OCI-LY7 (cell line): ENCODE measurements around the gene ZNF367. TPM values are rescaled to one million over a fixed set of nuclear protein-coding genes. Genes with fewer than 3 reads are reported as not detected.

Experiments
- BruUV-seq: library from RNA; stranded (reverse); fragments of 400-500 nt; replicated peaks from 2 replicates; lab custom pipeline; 2021; lab: Mats Ljungman, UMichigan
- CTCF ChIA-PET: fragments of 300-600 bp; sonication (Branson Sonifier 250); formaldehyde crosslinking; loops from one replicate; lab custom pipeline; 2022; ENCODE audit warnings: antibody characterized with exemption; ENCODE audit not compliant: unreplicated experiment; lab: Charles Lee
- POLR2A ChIA-PET: fragments of 300-600 bp; sonication (Branson Sonifier 250); formaldehyde crosslinking; loops from one replicate; lab custom pipeline; 2022; ENCODE audit warnings: antibody characterized with exemption; lab: Charles Lee
- DNase-seq: peaks from one replicate; pipeline ENCODE4 v3.0.0-alpha.2; 2015; ENCODE audit warnings: low spot score
- H2AFZ ChIP-seq: fragments of 200-600 bp; sonication (generic), shearing (Covaris generic); 2 replicates; pipeline ENCODE4 v1.6.1; 2014; ENCODE audit warnings: mild to moderate bottlenecking, antibody characterized with exemption, low read length, moderate library complexity
- H3K27ac ChIP-seq: fragments of 200-600 bp; sonication (generic); 2 replicates; pipeline ENCODE4 v1.5.1; 2014; ENCODE audit warnings: mixed run types, low read depth, mild to moderate bottlenecking, moderate library complexity, low read length, inconsistent platforms; ENCODE audit not compliant: poor library complexity, severe bottlenecking
- H3K36me3 ChIP-seq: fragments of 200-600 bp; sonication (generic); 2 replicates; pipeline ENCODE4 v1.6.1; 2014; ENCODE audit warnings: mild to moderate bottlenecking, antibody characterized with exemption, low read length, moderate library complexity, mixed read lengths; ENCODE audit not compliant: insufficient read depth
- H3K4me1 ChIP-seq: fragments of 200-600 bp; sonication (generic); 2 replicates; pipeline ENCODE4 v1.5.1; 2014; ENCODE audit warnings: mild to moderate bottlenecking, low read length; ENCODE audit not compliant: insufficient read depth, poor library complexity, severe bottlenecking
- H3K4me2 ChIP-seq: fragments of 200-600 bp; sonication (generic); 2 replicates; pipeline ENCODE4 v1.6.1; 2014; ENCODE audit warnings: mild to moderate bottlenecking, low read length
- H3K4me3 ChIP-seq: fragments of 200-600 bp; sonication (generic); 2 replicates; pipeline ENCODE4 v1.5.1; 2014; ENCODE audit warnings: mild to moderate bottlenecking, low read depth, low read length; ENCODE audit not compliant: poor library complexity, severe bottlenecking
- H3K79me2 ChIP-seq: fragments of 200-600 bp; sonication (generic); 2 replicates; pipeline ENCODE4 v1.6.1; 2016; ENCODE audit warnings: low read depth, mild to moderate bottlenecking, low read length, moderate library complexity, mixed read lengths; ENCODE audit not compliant: insufficient read depth
- H3K9me2 ChIP-seq: fragments of 200-600 bp; sonication (generic); 2 replicates; pipeline ENCODE4 v1.6.1; 2016; ENCODE audit warnings: mild to moderate bottlenecking, low read length, mixed read lengths; ENCODE audit not compliant: insufficient read depth
- H3K9me3 ChIP-seq: fragments of 200-600 bp; sonication (generic); 2 replicates; pipeline ENCODE4 v1.6.1; 2014; ENCODE audit warnings: mild to moderate bottlenecking, mixed run types, low read length, mixed read lengths
- H4K20me1 ChIP-seq: fragments of 200-600 bp; sonication (generic); 2 replicates; pipeline ENCODE4 v1.6.1; 2014; ENCODE audit warnings: mild to moderate bottlenecking, antibody characterized with exemption, low read length, moderate library complexity, mixed read lengths; ENCODE audit not compliant: insufficient read depth
- CTCF ChIP-seq: fragments of 200-600 bp; sonication (generic); conservative IDR thresholded peaks from 2 replicates; pipeline ENCODE4 v1.5.1; 2014; ENCODE audit warnings: mild to moderate bottlenecking, antibody characterized with exemption, low read length, moderate library complexity, mixed read lengths
- EZH2phosphoT487 ChIP-seq: fragments of 200-600 bp; sonication (generic); IDR thresholded peaks from 2 replicates; pipeline ENCODE4 v1.6.1; 2018; ENCODE audit warnings: low read depth, borderline replicate concordance, mild to moderate bottlenecking, mixed run types, antibody characterized with exemption, low read length, moderate library complexity, mixed read lengths
- intact Hi-C: fragments of 100-400 bp; cut with micrococcal nuclease; formaldehyde crosslinking; loops from one replicate; pipeline ENCODE4 v1.10.0; 2022; ENCODE audit not compliant: unreplicated experiment
- total RNA-seq, 2 experiments: library from RNA; depleted of rRNA in 1 of 2; stranded (reverse); fragments of >200 nt in 1 of 2; shearing (Covaris generic) in 1 of 2; gene quantifications; 2 replicates each; pipeline ENCODE4 v1.2.3, GENCODE V29; 2014 to 2022

ZNF367 gene
- total RNA-seq, 2 experiments from 2014 or later, result 24.6 to 35.1 TPM

- H3K79me2 ChIP-seq, result peaks cover 96% of the 10 kb centered on the region
- no peaks in the 10 kb centered on the region for H3K9me2 ChIP-seq
- H3K27ac ChIP-seq, result peak overlapping the region; percentile 55
- H3K36me3 ChIP-seq, result peaks cover 75% of the 10 kb centered on the region
- H3K9me3 ChIP-seq, result no peaks in the 10 kb centered on the region
- peak overlapping the region; percentile 34; the same call in 1 of the 2 replicates for H3K4me2 ChIP-seq
- POLR2A ChIA-PET, result interaction anchor here (0.7 to 2.1 kb wide), 2 partner anchors 10 to 13 kb away, joined by 3 to 8 read pairs; no protein-coding TSS in a partner anchor
- H4K20me1 ChIP-seq, result peaks cover 19% of the 10 kb centered on the region
- BruUV-seq, result no TSS peak
- DNase-seq, result no peak
- H3K4me1 ChIP-seq, result peaks cover 25% of the 10 kb centered on the region
- CTCF ChIA-PET, result no interaction called here
- no peak overlapping the region for H2AFZ ChIP-seq
- intact Hi-C loops, result no loop called here
- H3K4me3 ChIP-seq, result no peak overlapping the region
- TF ChIP-seq EZH2phosphoT487 (no peak), CTCF (no peak)
Observed at GRCh38 chr9:96399325-96399633, 18.9 kb downstream of the ZNF367 start.

GRCh38 chr9:96398582-96399324 lies 19.4 kb downstream of the ZNF367 start:
- Histone ChIP-seq H3K4me1 (peaks cover 25% of the 10 kb centered on the region), H3K79me2 (peaks cover 98% of the 10 kb centered on the region), H4K20me1 (peaks cover 19% of the 10 kb centered on the region), H3K36me3 (peaks cover 76% of the 10 kb centered on the region), H3K4me2 (peak overlapping the region; percentile 34; the same call in 1 of the 2 replicates), H3K9me3 (no peaks in the 10 kb centered on the region), H3K4me3 (no peak overlapping the region), H2AFZ (no peak overlapping the region), H3K9me2 (no peaks in the 10 kb centered on the region), H3K27ac (peak overlapping the region; percentile 55)
- no TSS peak for BruUV-seq
- DNase-seq, result peak; percentile 38
- TF ChIP-seq EZH2phosphoT487 (no peak), CTCF (no peak)
- intact Hi-C loops, result no loop called here
- POLR2A ChIA-PET, result interaction anchor here (0.7 to 2.1 kb wide), 2 partner anchors 10 to 12 kb away, joined by 3 to 8 read pairs; no protein-coding TSS in a partner anchor
- CTCF ChIA-PET, result no interaction called here

- ChIA-PET CTCF (no interaction called here), POLR2A (no interaction called here)
- TF ChIP-seq EZH2phosphoT487 (no peak), CTCF (no peak)
Observed at GRCh38 chr9:96395964-96396363, 22.2 kb downstream of the ZNF367 start.

More at GRCh38 chr9:96395964-96396363, 22.2 kb downstream of the ZNF367 start:
- H3K79me2 ChIP-seq, result peaks cover 72% of the 10 kb centered on the region
- H3K9me2 ChIP-seq, result no peaks in the 10 kb centered on the region
- H3K4me1 ChIP-seq, result peaks cover 25% of the 10 kb centered on the region
- intact Hi-C loops, result no loop called here
- peaks cover 88% of the 10 kb centered on the region for H3K36me3 ChIP-seq
- no peak for DNase-seq
- no peak overlapping the region for H2AFZ ChIP-seq
- H4K20me1 ChIP-seq, result peaks cover 19% of the 10 kb centered on the region; the same call in 1 of the 2 replicates
- H3K4me2 ChIP-seq, result no peak overlapping the region
- TSS peak; percentile 12 for BruUV-seq
- H3K27ac ChIP-seq, result no peak overlapping the region
- H3K9me3 ChIP-seq, result no peaks in the 10 kb centered on the region
- no peak overlapping the region for H3K4me3 ChIP-seq
